Gastrocnemius medialis (tissue), 4 donors: ENCODE data around the gene SYT14.

Experiments
- POLR2A ChIP-seq, 2 donors: fragments of 450-650 bp; IDR thresholded peaks; one replicate each; pipeline ENCODE4 v1.6.1; 2017; ENCODE audit warnings: antibody characterized with exemption in 2 of 2, mild to moderate bottlenecking in 2 of 2, moderate library complexity in 2 of 2
- TF ChIP-seq, protein P1 (sequence below), 5 experiments: fragments of 450-650 bp in 3 of 5; fragments of 200-600 bp in 2 of 5; sonication (generic) in 2 of 5; IDR thresholded peaks in 4 of 5; conservative IDR thresholded peaks in 1 of 5; 1 replicate in 4 of 5; 2 replicates in 1 of 5; pipeline ENCODE4 v1.5.1; 2016 to 2019; ENCODE audit warnings: antibody characterized with exemption in 5 of 5, mild to moderate bottlenecking in 3 of 5, moderate library complexity in 3 of 5

DNA sequence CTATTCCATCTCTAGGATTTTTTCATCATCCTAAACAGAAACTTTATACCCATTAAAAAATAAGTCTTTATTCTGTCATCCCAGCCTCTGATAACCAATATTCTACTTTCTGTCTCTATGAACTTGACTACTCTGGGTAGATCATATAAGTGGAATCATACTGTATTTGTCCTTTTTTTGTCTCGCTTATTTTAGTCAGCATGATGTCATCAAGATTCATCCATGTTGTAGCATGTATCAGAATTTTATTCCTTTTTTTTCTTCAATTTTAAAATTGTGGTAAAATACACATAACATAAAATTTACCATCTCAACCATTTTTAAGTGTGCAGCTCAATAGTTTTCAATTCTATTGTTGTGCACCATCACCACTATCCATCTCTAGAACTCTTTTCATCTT, 90.0 kb downstream of the SYT14 start:
- no peak for TF ChIP-seq POLR2A (IDR thresholded peaks at IDR 0.05)
- TF ChIP-seq, protein P1, sequence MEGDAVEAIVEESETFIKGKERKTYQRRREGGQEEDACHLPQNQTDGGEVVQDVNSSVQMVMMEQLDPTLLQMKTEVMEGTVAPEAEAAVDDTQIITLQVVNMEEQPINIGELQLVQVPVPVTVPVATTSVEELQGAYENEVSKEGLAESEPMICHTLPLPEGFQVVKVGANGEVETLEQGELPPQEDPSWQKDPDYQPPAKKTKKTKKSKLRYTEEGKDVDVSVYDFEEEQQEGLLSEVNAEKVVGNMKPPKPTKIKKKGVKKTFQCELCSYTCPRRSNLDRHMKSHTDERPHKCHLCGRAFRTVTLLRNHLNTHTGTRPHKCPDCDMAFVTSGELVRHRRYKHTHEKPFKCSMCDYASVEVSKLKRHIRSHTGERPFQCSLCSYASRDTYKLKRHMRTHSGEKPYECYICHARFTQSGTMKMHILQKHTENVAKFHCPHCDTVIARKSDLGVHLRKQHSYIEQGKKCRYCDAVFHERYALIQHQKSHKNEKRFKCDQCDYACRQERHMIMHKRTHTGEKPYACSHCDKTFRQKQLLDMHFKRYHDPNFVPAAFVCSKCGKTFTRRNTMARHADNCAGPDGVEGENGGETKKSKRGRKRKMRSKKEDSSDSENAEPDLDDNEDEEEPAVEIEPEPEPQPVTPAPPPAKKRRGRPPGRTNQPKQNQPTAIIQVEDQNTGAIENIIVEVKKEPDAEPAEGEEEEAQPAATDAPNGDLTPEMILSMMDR (IDR thresholded peaks at IDR 0.05 in 4 of 5, conservative IDR thresholded peaks at IDR 0.05 in 1 of 5): no peak
